C4-2B (cell line): Measurements from ENCODE around the gene NECTIN2.

Experiments used
- H3K27ac ChIP-seq: fragments of 450-650 bp; 2 replicates; pipeline ENCODE4 v1.5.1; 2017
- ZFX ChIP-seq: fragments of 450-650 bp; IDR thresholded peaks from 2 replicates; pipeline ENCODE4 v1.6.1; 2017
- TF ChIP-seq, protein P1 (sequence below): fragments of 450-650 bp; conservative IDR thresholded peaks from 2 replicates; pipeline ENCODE4 v1.5.1; 2017; ENCODE audit warnings: mild to moderate bottlenecking

Gene NECTIN2

DNA sequence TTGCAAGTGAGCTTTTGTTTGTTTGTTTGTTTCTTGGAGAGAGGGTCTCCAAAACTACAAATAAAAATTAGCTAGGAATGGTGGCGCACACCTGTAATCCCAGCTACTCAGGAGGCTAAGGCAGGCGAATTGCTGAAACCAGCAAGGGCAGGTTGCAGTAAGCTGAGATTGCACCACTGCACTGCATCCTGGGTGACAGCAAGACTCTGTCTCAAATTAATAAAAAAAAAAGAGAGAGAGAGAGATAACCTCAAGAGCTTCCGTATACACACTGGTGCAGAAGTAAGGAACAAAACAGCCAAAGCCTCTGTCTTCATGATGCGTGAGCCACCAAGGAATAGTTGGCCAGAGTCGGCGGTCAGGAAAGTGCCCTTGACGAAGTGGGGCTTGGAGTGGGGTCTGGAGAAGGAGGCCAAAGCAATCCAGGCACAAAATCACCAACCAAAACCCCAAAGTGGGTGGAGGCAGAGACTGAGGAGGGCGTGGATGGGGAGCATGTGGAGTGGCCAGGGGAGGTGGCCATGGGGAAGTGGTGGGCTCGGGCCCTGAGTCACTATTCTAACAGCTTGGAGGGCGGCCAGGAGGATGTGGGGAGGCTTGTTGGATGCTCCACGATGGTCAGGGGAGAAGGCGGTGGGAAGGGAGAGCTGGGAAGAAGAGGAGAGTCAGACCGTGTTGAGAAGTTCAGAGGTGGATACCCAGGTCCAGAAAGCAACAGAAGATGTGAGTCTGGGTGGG lies 23.8 kb downstream of the NECTIN2 start:
- TF ChIP-seq, protein P1, sequence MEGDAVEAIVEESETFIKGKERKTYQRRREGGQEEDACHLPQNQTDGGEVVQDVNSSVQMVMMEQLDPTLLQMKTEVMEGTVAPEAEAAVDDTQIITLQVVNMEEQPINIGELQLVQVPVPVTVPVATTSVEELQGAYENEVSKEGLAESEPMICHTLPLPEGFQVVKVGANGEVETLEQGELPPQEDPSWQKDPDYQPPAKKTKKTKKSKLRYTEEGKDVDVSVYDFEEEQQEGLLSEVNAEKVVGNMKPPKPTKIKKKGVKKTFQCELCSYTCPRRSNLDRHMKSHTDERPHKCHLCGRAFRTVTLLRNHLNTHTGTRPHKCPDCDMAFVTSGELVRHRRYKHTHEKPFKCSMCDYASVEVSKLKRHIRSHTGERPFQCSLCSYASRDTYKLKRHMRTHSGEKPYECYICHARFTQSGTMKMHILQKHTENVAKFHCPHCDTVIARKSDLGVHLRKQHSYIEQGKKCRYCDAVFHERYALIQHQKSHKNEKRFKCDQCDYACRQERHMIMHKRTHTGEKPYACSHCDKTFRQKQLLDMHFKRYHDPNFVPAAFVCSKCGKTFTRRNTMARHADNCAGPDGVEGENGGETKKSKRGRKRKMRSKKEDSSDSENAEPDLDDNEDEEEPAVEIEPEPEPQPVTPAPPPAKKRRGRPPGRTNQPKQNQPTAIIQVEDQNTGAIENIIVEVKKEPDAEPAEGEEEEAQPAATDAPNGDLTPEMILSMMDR, result no peak
- TF ChIP-seq ZFX, result no peak
- H3K27ac ChIP-seq, result no peak overlapping the region

DNA sequence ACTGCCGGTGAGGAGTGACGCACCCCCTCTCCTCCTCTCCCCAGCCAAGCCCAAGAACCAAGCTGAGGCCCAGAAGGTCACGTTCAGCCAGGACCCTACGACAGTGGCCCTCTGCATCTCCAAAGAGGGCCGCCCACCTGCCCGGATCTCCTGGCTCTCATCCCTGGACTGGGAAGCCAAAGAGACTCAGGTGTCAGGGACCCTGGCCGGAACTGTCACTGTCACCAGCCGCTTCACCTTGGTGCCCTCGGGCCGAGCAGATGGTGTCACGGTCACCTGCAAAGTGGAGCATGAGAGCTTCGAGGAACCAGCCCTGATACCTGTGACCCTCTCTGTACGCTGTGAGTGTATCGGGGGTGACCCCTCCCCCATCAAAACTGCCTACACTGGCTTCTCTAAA lies 25.7 kb downstream of the NECTIN2 start:
- TF ChIP-seq, protein P1, result no peak
- no peak for TF ChIP-seq ZFX
- H3K27ac ChIP-seq, result no peak overlapping the region

DNA sequence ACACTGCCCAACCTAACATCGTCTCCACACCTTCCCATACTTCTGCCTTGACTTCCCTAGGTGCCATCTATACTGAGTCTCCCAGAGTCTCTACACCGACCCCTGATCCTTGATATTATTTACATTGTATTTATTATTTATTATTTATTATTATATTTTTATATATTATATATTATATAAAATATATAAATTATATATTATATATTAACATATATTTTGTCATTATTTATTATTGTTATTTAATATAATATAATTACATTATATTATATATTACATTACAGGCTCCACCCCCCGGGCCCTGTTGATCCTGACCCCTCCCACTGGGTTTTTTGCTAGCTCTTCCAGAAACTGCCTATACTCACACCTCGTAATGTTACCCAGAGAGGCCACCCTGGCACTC lies 26.6 kb downstream of the NECTIN2 start:
- no peak for TF ChIP-seq ZFX
- TF ChIP-seq, protein P1, result no peak
- H3K27ac ChIP-seq, result no peak overlapping the region

- TF ChIP-seq ZFX, result no peak
- TF ChIP-seq, protein P1, result no peak
- no peak overlapping the region for H3K27ac ChIP-seq
Observed at GRCh38 chr19:44874317-44874716, 28.2 kb downstream of the NECTIN2 start.

DNA sequence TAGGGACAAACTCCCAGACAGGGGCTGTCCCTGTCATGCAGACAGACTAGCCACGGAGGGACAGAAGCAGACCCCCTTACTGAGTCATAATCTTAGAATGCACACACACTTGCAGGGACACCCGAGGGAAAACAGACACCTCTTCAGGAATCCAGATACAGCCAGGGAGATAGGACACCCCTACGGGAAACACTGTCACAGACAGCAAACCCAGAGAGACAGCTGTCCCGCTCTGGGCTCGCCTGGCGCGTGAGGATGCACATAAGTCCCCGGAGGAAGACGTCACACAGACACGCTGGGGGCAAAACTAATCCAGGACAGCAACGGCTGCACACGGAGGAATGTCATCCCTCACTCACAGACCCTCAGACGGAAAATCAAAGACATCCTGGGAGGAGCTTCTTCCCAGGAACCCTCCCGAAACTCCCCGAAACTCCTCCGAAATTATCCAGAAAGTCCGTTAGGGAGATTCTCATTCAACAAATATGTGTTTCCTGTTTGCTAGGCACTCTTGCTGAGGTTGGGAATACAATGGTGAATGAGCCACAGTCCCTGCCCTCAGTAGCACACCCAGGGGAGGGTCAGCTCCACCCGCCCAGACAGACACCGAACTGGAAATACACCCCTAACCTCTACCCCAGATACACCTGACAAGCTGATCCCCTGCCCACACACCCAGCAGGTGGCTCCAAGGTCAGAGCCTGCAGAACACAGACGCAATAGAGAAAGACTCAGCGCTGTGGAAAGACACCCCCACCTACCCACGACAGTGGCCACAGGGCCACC lies 29.8 kb downstream of the NECTIN2 start:
- H3K27ac ChIP-seq, result no peak overlapping the region
- no peak for TF ChIP-seq ZFX
- TF ChIP-seq, protein P1, result no peak

GRCh38 chr19:44876930-44877535 lies 30.9 kb downstream of the NECTIN2 start:
- no peak overlapping the region; the same call in 1 of the 2 replicates for H3K27ac ChIP-seq
- TF ChIP-seq, protein P1, result no peak
- TF ChIP-seq ZFX, result no peak
